AG04450 (cell line): ENCODE data around the gene THPO. TPM values are rescaled to one million over a fixed set of nuclear protein-coding genes. Genes with fewer than 3 reads are reported as not detected.

Experiments
- CTCF ChIA-PET: fragments of 300-600, 350-600 bp; formaldehyde crosslinking; extraction: SDS; loops from one replicate; lab custom pipeline; 2022; ENCODE audit warnings: antibody characterized with exemption, inconsistent platforms; lab: Charles Lee
- POLR2A ChIA-PET: fragments of 350-600 bp; formaldehyde crosslinking; extraction: SDS; loops from one replicate; lab custom pipeline; 2021; ENCODE audit warnings: antibody characterized with exemption, inconsistent platforms; lab: Yijun Ruan, JAX
- DNase-seq: peaks from one replicate; pipeline ENCODE4 v3.0.0-alpha.2; 2011; ENCODE audit warnings: low read depth, low spot score
- H3K27ac ChIP-seq: one replicate; pipeline ENCODE4 v1.5.1; 2012; ENCODE audit warnings: low read depth, low read length, control low read depth
- H3K27me3 ChIP-seq: one replicate; pipeline ENCODE4 v1.6.0; 2012; ENCODE audit warnings: low read length; ENCODE audit not compliant: control insufficient read depth, insufficient read depth
- H3K4me3 ChIP-seq: 2 replicates; pipeline ENCODE4 v1.5.1; 2011; ENCODE audit warnings: mild to moderate bottlenecking, low read depth, low read length, control low read depth
- H3K9me3 ChIP-seq: 2 replicates; pipeline ENCODE4 v1.5.1; 2012; ENCODE audit warnings: low read length; ENCODE audit not compliant: control insufficient read depth, insufficient read depth
- polyA plus RNA-seq: library from polyadenylated mRNA; depleted of rRNA; stranded (reverse); fragments of >200 nt; gene quantifications from 2 replicates; pipeline ENCODE4 v1.2.3, GENCODE V29; 2011
- TF ChIP-seq, protein P1 (sequence below): IDR thresholded peaks from 2 replicates; pipeline ENCODE4 v1.5.1; 2011; ENCODE audit warnings: low read depth, low read length, control low read depth, inconsistent platforms

THPO gene
- polyA plus RNA-seq, 1 experiment = not detected

DNA sequence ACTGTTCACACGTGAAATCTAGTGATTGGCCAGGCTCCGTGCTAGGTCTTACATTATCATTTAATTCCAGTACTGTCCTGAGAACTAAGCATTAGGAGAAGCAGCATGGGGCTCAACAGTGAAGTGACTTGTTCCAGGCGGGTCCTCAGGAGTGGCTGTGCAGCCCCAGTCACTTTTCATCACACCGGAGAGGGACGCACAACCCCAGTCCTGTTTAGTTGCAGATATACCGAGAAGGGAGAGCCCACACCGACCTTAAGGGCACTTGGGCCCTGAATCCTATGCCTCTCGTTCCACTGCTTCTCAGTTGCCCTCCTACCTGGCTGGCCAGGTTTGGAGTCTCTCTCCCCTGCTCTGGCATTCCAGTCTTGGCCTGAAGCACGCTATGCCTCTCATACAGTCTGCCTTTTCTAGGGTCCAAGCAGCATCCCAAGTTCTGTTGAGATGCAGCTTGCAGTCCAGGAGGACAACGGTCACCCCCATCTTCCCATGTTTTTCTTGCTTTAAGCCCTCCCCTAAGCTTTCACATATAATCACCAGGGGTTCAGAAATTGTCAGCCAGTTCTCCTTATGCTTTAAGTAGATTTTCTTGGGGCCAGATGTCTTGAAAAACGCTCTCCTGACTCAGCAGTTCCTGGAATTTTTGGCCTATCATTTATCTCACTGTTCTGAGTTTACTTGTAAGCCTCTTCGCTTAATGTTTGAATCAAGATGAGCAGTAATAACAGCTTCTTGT, 30.5 kb downstream of the THPO start:
- CTCF ChIA-PET = interaction anchor here (1.4 kb wide), 1 partner anchor 24 kb away, joined by 3 read pairs; no protein-coding TSS in a partner anchor
- Histone ChIP-seq H3K9me3 (no peaks in the 10 kb centered on the region), H3K27ac (no peak overlapping the region), H3K4me3 (no peak overlapping the region), H3K27me3 (no peaks in the 10 kb centered on the region)
- POLR2A ChIA-PET = interaction anchor here (0.6 to 0.8 kb wide), 4 partner anchors 9 to 455 kb away, joined by 3 to 5 read pairs (median 4); partner anchors contain the start of gene FAM131A
- no peak for DNase-seq
- TF ChIP-seq, protein P1, sequence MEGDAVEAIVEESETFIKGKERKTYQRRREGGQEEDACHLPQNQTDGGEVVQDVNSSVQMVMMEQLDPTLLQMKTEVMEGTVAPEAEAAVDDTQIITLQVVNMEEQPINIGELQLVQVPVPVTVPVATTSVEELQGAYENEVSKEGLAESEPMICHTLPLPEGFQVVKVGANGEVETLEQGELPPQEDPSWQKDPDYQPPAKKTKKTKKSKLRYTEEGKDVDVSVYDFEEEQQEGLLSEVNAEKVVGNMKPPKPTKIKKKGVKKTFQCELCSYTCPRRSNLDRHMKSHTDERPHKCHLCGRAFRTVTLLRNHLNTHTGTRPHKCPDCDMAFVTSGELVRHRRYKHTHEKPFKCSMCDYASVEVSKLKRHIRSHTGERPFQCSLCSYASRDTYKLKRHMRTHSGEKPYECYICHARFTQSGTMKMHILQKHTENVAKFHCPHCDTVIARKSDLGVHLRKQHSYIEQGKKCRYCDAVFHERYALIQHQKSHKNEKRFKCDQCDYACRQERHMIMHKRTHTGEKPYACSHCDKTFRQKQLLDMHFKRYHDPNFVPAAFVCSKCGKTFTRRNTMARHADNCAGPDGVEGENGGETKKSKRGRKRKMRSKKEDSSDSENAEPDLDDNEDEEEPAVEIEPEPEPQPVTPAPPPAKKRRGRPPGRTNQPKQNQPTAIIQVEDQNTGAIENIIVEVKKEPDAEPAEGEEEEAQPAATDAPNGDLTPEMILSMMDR = no peak

DNA sequence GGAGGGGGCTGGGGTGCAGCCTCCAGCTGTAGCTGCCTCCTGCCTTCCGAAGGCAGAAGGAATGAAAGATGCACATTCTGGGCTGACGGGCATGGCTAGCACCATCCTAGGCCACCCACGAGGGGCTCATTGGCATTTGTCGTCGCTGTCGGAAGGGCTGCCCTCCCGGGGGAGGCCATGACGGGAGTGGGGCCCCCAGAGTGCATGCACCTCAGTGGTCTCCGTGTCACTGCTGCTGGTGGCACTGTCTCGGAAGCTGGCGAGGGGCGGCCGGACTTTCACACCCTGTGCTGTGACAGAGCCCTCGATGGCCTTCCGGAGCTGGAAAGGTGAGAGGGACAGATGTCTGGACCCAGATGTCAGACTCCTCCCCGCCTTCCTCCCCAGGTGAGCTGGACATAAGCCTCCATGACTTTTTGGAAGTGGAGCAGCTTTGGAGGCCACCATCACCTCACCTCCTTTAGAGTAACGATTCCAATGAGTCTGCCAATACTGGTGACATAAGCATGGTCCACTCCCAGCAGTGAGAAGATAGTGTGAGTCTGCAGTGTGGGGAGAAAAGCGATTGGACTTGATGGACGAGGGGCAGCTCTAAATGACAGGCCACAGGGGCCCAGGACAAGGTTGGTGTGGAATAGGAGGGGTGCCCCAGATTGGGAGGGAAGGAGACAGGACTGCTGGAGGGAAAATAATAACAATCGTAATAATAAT, 31.4 kb downstream of the THPO start:
- ChIA-PET CTCF (interaction anchor here (0.5 to 1.4 kb wide), 2 partner anchors 25 to 196 kb away, joined by 3 to 6 read pairs; no protein-coding TSS in a partner anchor), POLR2A (interaction anchor here (0.8 to 2.0 kb wide), 2 partner anchors 10 to 16 kb away, joined by 3 to 10 read pairs; partner anchors contain the start of gene FAM131A)
- DNase-seq = no peak
- no peak overlapping the region for H3K4me3 ChIP-seq
- no peaks in the 10 kb centered on the region for H3K27me3 ChIP-seq
- TF ChIP-seq, protein P1 = no peak
- H3K27ac ChIP-seq = no peak overlapping the region
- H3K9me3 ChIP-seq = no peaks in the 10 kb centered on the region

DNA sequence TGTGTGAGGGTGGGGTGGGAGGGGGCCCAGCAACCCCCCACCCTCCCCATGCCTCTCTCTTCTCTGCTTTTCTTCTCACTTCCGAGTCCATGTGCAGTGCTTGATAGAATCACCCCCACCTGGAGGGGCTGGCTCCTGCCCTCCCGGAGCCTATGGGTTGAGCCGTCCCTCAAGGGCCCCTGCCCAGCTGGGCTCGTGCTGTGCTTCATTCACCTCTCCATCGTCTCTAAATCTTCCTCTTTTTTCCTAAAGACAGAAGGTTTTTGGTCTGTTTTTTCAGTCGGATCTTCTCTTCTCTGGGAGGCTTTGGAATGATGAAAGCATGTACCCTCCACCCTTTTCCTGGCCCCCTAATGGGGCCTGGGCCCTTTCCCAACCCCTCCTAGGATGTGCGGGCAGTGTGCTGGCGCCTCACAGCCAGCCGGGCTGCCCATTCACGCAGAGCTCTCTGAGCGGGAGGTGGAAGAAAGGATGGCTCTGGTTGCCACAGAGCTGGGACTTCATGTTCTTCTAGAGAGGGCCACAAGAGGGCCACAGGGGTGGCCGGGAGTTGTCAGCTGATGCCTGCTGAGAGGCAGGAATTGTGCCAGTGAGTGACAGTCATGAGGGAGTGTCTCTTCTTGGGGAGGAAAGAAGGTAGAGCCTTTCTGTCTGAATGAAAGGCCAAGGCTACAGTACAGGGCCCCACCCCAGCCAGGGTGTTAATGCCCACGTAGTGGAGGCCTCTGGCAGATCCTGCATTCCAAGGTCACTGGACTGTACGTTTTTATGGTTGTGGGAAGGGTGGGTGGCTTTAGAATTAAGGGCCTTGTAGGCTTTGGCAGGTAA, 32.5 kb downstream of the THPO start:
- no peak overlapping the region for H3K27ac ChIP-seq
- H3K9me3 ChIP-seq = no peaks in the 10 kb centered on the region
- TF ChIP-seq, protein P1 = peak; percentile 43
- no peaks in the 10 kb centered on the region for H3K27me3 ChIP-seq
- DNase-seq = no peak
- H3K4me3 ChIP-seq = no peak overlapping the region
- ChIA-PET POLR2A (interaction anchor here (0.8 to 2.0 kb wide), 2 partner anchors 8 to 17 kb away, joined by 3 to 10 read pairs; partner anchors contain the start of gene FAM131A), CTCF (interaction anchor here (1.1 kb wide), 1 partner anchor 8 kb away, joined by 3 read pairs; no protein-coding TSS in a partner anchor)

DNA sequence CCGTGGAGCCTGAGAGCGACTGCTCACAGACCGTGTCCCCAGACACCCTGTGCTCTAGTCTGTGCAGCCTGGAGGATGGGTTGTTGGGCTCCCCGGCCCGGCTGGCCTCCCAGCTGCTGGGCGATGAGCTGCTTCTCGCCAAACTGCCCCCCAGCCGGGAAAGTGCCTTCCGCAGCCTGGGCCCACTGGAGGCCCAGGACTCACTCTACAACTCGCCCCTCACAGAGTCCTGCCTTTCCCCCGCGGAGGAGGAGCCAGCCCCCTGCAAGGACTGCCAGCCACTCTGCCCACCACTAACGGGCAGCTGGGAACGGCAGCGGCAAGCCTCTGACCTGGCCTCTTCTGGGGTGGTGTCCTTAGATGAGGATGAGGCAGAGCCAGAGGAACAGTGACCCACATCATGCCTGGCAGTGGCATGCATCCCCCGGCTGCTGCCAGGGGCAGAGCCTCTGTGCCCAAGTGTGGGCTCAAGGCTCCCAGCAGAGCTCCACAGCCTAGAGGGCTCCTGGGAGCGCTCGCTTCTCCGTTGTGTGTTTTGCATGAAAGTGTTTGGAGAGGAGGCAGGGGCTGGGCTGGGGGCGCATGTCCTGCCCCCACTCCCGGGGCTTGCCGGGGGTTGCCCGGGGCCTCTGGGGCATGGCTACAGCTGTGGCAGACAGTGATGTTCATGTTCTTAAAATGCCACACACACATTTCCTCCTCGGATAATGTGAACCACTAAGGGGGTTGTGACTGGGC, 33.3 kb downstream of the THPO start:
- H3K9me3 ChIP-seq = no peaks in the 10 kb centered on the region
- no peaks in the 10 kb centered on the region for H3K27me3 ChIP-seq
- CTCF ChIA-PET = interaction anchor here (1.1 kb wide), 1 partner anchor 9 kb away, joined by 3 read pairs; no protein-coding TSS in a partner anchor
- TF ChIP-seq, protein P1 = no peak
- H3K27ac ChIP-seq = no peak overlapping the region
- H3K4me3 ChIP-seq = no peak overlapping the region
- POLR2A ChIA-PET = interaction anchor here (2.0 kb wide), 1 partner anchor 8 kb away, joined by 10 read pairs; the partner anchor contains the start of gene FAM131A
- no peak for DNase-seq
